DMS153 treated with DMSO at 0.1 percent for 48 hours (cell line): ENCODE results near the gene SORCS2.

Experiments
- DNase-seq: peaks from one replicate; lab custom pipeline; 2025; ENCODE audit not compliant: unreplicated experiment; lab: John Stamatoyannopoulos, UW

SORCS2 gene

DNA sequence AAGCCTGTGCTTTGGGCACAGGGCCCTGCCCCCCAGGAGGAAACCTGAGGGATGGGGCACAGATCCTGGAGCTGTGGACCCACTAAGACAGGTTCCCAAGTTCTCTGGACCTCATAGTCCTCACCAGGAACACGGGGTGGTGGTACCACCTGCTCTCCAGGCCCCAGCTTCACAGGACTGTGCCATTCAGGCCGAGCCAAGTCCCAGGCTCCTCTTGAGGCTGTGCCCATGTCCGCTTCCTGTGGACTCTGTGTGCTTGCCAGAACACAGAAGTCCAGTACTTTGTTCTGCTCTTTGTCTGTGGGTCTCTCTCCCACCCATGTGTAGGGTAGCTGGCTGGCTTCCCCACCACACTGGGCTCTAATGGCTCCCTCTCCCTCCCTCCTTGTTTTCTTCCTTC, 346.8 kb downstream of the SORCS2 start:
- no peak for DNase-seq

DNA sequence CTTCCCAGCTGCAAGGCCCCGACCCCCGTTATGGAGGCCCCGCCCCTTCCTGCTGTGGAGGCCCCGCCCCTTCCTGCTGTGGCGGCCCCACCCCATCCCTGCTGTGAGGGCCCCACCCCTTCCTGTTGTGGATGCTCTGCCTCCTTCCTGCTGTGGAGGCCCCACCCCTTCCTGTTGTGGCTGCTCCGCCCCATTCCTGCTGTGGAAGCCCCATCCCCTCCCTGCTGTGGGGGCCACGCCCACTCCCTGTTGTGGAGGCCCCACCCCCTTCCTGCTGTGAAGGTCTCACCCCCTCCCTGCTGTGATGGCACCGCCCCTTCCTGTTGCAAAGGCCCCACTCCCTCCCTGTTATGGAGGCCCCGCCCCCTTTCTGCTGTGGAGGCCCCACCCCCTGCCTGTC, 347.3 kb downstream of the SORCS2 start:
- no peak for DNase-seq

DNA sequence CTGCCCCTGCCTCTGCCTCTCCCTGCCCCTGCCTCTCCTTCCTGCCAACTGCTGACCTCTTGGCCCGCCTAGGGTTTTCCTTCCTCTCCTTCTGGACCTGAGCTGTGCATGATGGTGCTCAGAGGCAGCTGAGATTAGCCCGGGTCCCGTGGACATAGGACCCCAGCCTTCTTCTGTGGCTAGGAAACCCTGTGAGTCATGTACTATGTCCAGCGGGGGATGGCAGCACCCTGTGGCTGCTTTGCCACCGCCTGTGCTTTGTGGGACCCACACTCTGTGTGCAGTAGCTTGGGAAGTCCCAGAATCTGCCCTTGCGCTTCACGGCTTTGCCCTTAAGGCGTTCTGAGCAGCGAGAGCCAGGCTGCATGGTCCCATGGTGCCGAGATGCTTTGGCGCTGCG, 347.9 kb downstream of the SORCS2 start:
- DNase-seq = no peak

DNA sequence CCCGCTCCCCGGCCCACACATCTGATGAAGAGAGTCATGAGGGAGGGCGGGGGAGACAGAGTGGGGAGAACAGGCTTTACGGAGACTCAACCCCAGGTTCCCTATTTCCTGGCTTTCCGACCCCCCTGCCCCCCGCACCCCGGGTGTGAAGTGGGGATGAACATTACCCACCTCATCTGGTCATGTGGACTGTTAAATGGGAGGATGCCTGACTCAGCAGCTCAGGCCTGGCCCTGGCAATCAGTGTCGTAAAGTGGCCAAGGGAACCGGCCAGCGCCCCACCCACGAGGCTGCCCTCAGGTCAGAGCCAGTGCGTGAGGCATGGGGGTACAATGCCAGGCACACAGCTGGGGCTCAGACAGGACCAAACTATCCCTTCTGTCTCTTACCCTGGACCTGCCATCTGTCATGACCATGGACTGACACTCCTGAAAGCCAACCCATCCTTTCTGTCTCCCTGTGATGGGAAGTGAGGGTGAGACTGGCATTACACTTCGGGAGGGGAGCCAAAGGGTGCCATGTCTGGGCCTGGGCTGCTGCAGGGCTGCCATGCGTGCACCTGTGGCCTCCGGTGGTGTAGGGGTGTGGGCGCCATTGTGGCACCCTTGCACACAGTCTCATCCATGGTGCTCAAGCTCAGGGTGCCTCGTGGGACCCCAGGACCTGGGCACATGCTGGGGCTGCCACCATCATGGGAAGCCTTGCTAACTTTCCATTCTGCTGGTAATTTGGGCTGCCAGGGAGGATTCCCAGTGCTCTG, 348.5 kb downstream of the SORCS2 start:
- DNase-seq = no peak

DNA sequence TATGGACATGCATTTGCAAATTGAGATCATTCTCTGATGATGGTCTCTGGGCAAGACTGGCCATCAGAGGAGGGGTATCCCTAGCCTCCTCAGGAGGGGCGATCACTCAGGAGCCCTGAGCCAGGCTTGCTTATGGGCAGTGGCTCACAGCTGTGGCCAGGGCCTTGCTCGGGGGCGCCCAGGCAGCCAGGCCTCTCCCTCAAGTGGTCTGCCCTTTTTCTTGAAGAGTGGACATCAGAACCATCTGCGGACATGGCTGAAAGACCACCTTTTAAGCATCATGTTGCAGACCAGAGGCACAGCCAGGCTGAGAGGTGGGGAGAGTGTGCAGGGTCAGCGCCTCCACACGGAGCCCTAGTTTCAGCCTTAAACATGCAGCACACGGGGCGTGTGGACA, 349.1 kb downstream of the SORCS2 start:
- DNase-seq = no peak

DNA sequence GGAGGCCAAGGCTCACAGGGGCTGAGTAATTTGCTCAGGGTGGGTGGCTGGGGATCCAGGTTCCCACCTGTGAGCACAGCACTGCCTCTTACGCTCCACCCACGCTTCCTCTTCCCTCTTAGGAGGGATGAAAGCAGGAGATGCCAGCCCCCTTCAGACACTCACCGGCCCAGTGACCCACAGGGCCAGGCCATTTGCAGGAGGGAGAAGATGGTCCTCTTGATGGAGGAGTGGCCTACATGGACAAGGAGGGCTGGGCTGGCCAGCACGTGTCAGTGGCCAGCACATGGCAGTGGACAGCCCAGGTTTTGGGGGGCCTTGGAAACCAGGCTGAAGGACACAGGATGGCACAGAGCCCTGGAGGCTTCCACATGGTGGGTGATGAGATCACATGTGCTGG, 350.4 kb downstream of the SORCS2 start:
- no peak for DNase-seq

DNA sequence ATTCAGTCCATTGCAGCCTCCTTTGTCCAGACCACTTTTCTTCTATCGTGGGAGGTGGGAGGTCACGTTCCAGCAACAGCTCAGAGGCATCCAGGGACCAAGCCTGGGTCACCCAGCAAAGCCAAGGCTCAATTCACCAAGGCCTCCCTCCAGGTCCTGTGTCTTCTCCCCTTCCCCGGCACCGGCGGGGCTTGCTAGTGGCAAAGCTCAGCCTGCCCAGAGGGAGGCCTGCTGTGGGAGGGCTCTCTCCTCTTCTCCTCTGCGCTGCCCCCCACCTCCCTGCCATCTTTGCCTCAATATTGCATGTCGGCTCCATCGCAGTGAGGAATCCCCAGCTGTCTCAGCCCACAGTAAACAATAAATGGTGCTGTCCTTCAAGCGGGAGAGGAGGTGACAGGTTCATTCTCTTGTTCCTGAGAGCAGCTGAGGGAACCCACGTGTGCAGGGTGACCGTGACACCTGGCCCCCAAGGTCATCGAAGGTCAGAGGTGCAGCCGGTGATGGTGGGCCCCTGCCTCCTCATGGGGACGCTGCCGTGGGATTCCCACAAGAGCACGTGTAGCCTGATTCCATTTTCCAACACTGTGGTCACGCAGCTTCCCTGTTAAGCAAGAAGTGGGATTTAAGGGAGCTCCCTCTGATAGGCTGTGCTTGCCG, 353.9 kb downstream of the SORCS2 start:
- DNase-seq = no peak

DNA sequence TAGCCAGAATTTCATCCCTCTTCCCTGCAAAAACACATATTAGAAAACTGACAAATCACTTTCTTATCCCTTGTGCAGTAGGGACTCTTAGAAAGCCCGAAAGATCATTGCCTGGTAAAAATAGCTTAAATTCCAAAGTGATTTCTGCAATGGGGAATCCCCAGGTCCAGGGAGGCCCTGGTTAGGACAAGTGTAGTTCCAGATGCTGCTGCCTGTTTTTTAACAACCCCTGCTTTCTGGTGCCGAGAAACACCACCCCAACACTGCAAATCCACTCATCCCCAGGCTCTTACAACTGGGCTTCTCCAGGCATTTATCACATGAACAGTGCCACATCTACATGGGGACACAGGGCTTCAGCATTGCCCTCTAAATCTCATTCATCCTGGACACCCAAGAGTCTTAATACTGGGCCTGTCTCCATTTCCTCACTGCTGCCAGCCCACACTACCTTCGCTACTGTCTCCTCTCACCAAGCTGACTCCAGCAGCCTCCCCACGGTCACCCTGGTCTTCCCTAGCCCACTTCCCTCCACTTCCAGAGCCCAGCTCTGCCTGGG, 354.6 kb downstream of the SORCS2 start:
- no peak for DNase-seq

DNA sequence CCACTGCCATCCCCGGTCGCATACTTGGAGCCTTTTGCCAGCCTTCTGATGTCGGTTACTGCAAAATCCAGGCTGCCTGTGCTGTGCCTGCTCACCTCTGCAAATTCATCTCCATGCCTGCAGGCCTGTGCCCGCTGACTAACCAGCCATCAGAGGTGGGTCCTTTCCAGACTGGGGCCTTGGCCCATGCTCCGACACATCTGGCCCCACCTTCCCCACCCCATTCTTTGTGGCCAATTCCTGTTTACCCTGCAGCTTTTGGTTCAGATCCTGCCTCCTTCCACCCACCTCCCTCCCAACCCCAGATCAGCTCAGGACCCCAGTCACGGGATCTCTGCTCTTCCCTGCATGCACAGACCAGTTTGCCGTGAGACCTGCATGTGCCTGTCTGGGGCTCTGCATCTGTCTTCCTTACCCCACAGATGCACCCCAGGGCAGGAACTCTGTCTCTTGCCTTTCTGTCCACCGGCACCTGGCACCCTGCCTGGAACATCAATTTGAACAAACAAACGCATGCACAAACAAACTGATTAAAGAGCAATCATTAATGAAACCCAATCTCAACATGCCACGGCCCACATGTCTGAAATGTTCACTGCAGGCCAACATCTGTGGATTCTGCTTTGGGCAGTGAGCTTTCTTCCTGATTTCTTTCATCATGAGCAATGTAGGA, 355.2 kb downstream of the SORCS2 start:
- peak; percentile 2 for DNase-seq

DNA sequence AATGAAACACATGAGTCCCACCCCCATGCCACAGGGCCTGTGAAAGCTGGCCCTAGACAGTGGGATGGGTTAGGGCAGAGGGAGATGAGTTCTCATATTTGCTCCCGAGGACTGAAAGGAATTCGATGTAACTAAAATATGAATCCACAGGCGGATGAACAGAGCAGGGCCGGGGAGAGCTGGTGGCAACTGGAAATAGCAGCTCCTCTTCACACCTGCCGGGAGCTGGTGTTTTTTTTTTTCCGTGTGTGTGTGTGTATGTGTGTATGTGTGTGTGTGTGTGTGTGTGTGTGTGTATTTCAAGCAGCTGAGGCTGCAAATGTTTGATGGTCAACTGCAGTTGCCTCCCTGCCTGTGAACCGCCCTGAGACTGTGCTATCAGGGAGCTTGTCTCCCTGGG, 357.5 kb downstream of the SORCS2 start:
- no peak for DNase-seq

DNA sequence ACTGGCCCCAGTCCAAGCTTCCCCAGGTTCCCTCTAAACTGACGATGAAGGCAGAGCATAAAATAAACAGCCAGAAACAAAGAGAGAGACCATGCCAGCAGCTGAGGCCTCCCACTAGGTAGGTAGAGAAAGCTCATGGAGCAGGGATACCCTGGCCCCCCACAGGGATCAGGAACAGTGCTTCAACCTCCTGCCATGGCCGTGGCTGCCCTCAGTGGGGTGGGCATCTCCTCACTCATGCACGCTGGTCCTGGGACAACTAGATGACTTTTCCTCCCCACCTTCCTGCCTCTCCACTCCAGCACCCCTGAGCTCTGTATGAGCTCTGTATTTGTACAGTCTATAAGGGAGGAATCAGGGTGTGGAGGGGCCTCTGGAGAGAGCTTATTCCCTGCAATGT, 360.1 kb downstream of the SORCS2 start:
- DNase-seq = no peak

DNA sequence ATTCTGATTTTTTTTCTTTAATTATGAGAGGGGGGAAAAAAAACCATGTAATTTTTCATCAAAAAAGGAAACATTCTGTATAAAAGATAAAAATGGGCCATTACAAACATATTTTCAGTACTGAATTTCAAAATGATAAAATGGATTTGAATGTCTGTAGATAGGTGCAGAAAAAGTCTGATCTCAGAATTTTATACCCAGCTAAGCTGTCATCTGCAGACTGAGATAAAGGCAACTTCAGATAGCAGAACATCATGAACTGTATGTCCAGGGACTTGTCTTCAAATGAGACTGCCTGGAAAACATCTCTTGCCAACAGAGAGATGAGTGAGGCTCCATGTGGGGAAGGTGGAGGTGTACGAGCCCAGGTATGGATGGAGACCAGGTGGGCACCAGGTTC, 360.9 kb downstream of the SORCS2 start:
- no peak for DNase-seq

DNA sequence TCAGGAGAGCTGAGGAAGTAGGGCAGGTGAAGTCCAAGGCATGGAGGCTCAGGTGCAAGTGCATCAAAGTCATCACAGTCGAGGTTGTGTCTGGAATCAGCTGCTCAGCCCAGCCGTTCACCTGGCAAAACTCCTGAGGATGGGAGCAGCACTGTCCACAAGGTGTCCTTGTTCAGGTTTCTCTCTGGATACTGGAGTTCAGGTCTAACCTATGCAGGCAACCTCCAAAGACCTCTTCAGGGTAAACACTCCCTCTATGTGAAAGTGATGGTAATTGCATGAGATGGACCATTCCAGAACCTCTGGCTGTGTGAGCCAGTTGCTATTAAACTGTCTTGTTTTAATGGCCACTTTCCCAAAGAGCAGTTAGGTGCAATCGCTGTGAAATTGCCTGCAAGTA, 362.6 kb downstream of the SORCS2 start:
- no peak for DNase-seq

DNA sequence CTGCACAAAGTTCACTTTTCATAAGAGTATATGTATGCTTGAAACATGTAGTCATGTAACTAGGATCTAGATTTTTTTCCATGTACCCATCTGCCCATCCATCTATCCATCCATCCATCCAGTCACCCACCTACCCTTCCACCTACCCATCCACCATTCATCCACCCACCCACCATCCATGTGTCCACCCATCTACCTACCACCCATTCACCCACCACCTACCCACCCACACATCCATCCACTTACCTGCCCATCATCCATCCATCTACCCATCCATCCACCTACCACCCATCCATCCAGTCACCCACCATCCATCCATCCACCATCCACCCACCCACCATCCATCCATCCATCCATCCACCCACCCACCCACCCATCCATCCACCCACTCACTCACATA, 364.2 kb downstream of the SORCS2 start:
- no peak for DNase-seq

DNA sequence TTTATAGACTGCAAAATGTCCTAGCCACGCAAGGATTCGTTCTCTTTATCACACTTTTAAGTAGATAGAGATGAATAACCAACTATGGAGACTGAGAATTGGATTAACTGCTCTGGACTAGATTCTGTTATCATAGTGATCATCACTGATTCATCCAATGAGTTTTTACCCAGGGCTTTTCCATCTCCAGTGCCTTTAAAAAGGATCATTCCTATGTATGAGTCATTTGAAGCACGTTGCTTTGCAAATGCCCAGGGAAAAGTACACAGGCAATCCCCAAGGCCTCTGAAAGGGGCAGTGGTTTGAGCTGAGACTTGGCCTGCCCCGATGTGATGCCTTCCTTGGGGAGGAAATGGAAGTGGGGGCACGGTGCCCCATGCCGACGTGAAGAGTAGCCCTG, 365.1 kb downstream of the SORCS2 start:
- DNase-seq = no peak

DNA sequence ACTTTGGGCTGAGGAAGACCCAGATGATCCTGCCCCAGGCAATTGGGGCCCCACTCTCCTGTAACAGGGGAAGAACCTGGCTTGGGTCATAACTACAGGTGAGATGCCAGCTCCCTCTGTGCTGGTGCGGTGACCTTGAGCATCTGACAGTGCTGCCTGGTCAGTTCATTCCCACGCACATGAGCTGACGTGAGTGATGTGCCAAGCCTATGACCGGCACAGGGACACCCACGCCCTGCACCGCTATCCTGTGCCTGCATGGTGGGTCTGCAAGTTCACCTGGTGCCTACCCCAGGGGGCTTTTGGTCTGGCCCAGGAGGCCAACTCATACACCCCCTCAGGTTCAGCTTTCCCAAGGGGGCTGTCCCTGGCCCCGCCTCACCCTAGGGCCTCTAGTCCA, 366.1 kb downstream of the SORCS2 start:
- DNase-seq = no peak

DNA sequence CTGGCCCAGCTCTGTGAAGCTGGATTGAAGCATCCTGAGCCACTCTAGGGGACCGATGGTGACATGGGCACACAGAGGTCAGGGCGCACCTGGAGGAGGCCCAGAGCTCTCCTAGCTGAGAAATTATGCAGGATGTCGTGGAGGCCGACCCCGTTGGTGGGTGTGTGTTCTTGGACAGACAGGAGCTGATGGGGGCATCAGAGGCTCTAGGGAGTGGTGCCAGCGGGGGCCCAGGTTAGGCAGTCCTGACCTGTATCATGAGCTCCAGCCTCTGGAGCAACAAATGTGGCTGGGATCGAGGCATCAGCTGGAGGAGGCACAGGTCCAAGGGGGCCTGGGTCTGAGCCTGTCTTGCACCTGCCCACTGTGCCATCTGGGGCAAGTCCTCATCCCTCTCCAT, 367.0 kb downstream of the SORCS2 start:
- DNase-seq = no peak

DNA sequence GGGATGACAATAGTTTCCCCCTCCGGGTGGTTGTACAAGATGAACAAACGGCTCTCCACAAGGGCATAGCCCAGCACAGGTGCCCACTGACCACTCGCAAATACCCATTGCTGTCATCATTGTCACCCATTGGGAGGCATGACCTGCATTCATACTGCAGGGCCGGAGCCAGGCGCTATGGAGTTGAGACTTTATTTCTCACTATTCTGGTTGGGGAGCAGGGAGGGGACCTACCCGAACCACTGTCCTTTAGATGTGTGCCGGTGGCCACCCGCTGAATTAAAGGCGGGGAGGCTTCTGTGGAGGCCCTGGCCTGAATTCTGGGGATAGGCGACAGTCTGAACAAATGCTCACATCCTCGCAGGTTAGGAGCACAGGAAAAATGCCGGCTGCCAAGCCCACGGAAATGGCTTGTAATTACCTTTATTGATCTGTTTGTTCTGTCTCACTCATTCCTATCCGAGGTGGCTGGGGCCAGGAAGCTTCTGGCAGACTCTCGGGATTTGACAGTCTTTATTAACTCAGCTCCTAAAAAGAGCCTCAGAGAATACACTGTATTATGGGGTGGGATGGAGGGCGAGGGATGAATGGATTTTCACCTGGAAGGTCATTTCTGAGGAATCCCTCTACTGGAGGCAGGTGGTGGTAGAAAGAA, 367.5 kb downstream of the SORCS2 start:
- peak; percentile 7 for DNase-seq

DNA sequence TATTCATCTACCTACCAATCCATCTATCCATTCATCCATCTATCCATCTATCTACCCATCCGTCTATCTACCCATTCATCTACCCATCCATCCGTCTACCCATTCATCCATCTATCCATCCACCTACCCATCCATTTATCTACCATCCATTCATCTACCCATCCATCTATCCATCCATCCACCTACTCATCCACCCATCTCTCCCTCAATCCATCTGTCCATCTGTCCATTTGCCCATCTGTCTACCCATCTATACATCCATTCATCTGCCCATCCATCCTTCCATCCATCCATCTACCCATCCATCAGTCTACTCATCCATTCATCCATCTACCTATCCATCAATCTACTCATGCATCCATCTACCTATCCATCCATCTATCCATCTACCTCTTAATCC, 369.2 kb downstream of the SORCS2 start:
- no peak for DNase-seq

DNA sequence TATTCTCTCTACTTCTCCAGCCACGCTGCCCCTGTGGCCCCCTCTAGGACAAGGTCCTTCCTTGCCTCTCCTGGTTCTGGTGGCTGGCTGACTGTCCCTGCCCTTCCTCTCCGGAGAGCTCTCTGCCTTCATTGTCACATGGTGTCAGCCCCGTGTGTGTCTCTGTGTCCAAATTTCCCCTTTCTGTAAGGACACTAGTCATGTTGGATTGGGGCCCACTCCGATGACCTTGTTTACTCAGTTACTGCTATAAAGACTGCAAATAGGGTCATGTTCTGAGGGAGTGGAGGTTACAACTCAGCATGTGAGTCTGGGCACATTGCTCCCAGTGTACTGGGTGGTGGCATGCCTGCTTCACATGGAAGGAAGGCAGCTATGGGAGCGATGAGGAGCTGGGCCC, 371.9 kb downstream of the SORCS2 start:
- no peak for DNase-seq

DNA sequence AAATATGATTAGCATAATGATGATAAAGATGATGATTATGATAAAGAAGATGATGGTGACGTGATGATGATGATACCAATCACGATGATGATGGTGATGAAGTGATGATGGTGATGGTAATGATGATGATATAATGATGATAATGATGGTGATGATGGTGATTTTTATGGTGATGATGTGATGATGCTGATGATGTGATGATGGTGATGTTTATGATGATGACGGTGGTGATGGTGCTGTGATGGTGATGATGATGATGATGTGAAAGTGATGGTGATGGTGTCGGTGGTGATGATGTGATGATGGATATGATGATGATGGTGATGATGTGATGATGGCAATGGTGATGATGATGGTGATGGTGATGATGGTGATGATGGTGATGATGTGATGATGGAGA, 373.1 kb downstream of the SORCS2 start:
- no peak for DNase-seq
